NCI-H2196 treated with DMSO at 0.1 percent for 48 hours (cell line): ENCODE results near the gene DTNB.

ENCODE experiments used
- DNase-seq: peaks from one replicate; lab custom pipeline; 2025; ENCODE audit not compliant: unreplicated experiment; lab: John Stamatoyannopoulos, UW

DTNB gene

GRCh38 chr2:25330937-25331336, 342.4 kb downstream of the DTNB start:
- no peak for DNase-seq

- DNase-seq: no peak
Observed at GRCh38 chr2:25330273-25330672, 343.1 kb downstream of the DTNB start.

- no peak for DNase-seq
Observed at GRCh38 chr2:25328152-25329085, 345.0 kb downstream of the DTNB start.
